Mesothelial cell of epicardium (in vitro differentiated cells): ENCODE measurements around the gene KCNC3. TPM values are rescaled to one million over a fixed set of nuclear protein-coding genes. Genes with fewer than 3 reads are reported as not detected.

Experiments
- DNase-seq, 2 experiments: peaks; one replicate each; pipeline ENCODE4 v3.0.0; 2021; ENCODE audit warnings: low spot score in 2 of 2; ENCODE audit not compliant: unreplicated experiment in 2 of 2
- H3K27ac Mint-ChIP-seq: 2 replicates; pipeline ENCODE4 v1.8.0; 2021; ENCODE audit warnings: mixed read lengths
- H3K27me3 Mint-ChIP-seq: 2 replicates; pipeline ENCODE4 v1.8.0; 2021; ENCODE audit warnings: low read depth, mixed read lengths
- H3K36me3 Mint-ChIP-seq: 2 replicates; pipeline ENCODE4 v1.8.0; 2021; ENCODE audit warnings: mixed read lengths
- H3K4me1 Mint-ChIP-seq: 2 replicates; pipeline ENCODE4 v1.8.0; 2021; ENCODE audit warnings: mixed read lengths
- H3K4me3 Mint-ChIP-seq: 2 replicates; pipeline ENCODE4 v1.8.0; 2021; ENCODE audit warnings: mild to moderate bottlenecking, moderate library complexity, mixed read lengths
- H3K9me3 Mint-ChIP-seq: 2 replicates; pipeline ENCODE4 v1.8.0; 2021; ENCODE audit warnings: mixed read lengths
- total RNA-seq: library from RNA; stranded (reverse); gene quantifications from 3 replicates; pipeline ENCODE4 v1.2.1, GENCODE V29; 2021
- TF ChIP-seq, protein P1 (sequence below): fragments of 200-600 bp; sonication (generic); IDR thresholded peaks from one replicate; pipeline ENCODE4 v1.5.0; 2021; ENCODE audit warnings: antibody characterized with exemption; ENCODE audit not compliant: unreplicated experiment

Gene KCNC3
- total RNA-seq, 1 donor from 2014 or later = 54.4 TPM

DNA sequence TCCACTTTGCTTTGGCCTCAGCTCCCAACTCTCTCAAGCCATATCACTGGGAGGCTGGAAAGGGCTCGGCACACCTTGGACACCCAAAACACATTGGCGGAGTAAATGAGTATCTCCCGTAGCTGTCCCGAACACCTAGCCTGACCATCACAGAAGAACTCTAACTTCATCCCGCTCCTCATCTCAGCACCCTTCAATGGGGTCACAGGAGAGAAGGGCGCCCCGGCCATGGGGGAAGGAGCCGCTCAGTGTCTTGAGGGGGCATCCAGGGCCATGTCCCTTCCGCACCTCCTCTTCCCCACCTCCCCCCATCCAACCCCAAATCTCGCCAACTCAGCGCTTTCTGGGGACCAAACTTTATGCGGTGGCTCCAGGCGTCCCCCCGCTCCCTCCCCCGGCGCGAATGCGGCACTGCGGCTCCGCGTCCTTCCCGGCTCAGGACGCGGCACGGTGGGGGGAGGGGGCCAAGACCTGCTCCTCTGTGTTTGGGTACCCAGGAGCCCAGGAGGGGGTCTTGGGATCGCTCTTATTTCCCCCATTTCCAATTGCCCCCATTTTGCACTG lies 3.0 kb downstream of the KCNC3 start:
- no peaks in the 10 kb centered on the region for H3K9me3 Mint-ChIP-seq
- TF ChIP-seq, protein P1, sequence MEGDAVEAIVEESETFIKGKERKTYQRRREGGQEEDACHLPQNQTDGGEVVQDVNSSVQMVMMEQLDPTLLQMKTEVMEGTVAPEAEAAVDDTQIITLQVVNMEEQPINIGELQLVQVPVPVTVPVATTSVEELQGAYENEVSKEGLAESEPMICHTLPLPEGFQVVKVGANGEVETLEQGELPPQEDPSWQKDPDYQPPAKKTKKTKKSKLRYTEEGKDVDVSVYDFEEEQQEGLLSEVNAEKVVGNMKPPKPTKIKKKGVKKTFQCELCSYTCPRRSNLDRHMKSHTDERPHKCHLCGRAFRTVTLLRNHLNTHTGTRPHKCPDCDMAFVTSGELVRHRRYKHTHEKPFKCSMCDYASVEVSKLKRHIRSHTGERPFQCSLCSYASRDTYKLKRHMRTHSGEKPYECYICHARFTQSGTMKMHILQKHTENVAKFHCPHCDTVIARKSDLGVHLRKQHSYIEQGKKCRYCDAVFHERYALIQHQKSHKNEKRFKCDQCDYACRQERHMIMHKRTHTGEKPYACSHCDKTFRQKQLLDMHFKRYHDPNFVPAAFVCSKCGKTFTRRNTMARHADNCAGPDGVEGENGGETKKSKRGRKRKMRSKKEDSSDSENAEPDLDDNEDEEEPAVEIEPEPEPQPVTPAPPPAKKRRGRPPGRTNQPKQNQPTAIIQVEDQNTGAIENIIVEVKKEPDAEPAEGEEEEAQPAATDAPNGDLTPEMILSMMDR = no peak
- H3K36me3 Mint-ChIP-seq = no peaks in the 10 kb centered on the region
- peaks cover 32% of the 10 kb centered on the region for H3K27me3 Mint-ChIP-seq
- H3K4me3 Mint-ChIP-seq = peak overlapping the region; percentile 59
- H3K27ac Mint-ChIP-seq = no peak overlapping the region
- DNase-seq = no peak
- peaks cover 42% of the 10 kb centered on the region for H3K4me1 Mint-ChIP-seq

DNA sequence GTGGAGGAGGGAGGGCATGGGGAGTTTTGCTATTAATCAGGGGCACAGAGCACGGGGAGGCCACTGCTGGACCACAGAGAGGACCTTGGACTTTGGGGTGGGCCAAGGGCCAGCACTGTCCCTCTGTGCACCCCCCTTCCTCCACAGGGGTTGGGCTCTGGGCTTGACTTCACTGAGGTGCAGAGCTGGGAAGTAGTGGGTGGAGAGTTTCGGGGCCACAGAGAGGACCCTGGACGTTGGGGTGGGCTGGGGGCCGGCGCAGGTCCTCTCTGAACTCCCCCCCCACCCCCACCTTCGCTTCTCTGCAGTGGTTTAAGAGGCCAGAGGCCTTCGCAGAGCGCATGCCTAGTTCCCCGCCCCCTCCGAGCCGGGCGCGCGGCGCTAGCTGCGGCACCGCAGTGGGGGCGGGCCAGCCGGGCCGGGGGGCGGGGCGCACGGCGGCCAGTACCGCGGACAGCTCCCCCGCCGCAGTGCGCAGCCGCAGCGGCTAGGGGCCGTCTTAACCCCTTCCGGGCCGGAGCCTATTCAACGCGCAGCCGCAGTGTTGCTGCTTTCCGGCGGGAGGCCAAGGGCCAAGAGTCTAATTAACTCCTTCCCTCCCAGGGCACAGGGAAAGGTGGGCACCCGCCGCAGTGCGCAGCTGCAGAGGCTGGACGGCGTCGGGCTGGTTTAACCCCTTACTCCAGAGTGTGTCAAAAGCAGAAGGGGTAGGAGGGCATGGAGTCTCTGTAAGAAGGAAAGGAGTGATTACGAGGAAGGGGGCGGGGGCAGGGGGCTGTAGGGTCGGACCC lies 3.7 kb downstream of the KCNC3 start:
- Mint-ChIP-seq H3K36me3 (peaks cover 5% of the 10 kb centered on the region), H3K27ac (no peak overlapping the region), H3K4me3 (peak overlapping the region; percentile 59), H3K27me3 (peaks cover 31% of the 10 kb centered on the region), H3K4me1 (peaks cover 41% of the 10 kb centered on the region), H3K9me3 (no peaks in the 10 kb centered on the region)
- TF ChIP-seq, protein P1 = no peak
- peak; percentile 85 to 92 for DNase-seq

DNA sequence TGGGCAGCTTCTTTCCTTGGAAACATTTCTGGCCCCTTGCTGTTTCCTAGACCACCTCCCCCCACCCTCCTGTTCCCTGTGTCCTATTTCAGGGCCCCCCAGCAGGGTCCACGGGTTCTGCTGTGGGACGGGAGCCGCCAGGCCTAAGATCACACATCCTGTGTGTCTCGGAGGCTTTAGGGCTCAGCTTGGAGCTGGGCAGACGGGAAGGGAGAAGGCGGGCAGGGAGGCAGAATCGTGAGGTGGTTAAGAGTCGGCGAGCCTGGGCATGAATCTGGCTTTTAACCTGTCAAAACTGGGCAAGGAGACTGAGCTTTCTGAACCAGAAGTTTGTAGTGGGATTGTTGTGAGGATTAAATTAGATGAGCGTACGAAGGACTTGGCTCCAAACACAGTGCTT lies 4.8 kb downstream of the KCNC3 start:
- H3K27ac Mint-ChIP-seq = no peak overlapping the region
- H3K4me1 Mint-ChIP-seq = peaks cover 32% of the 10 kb centered on the region
- TF ChIP-seq, protein P1 = no peak
- H3K27me3 Mint-ChIP-seq = peaks cover 23% of the 10 kb centered on the region
- H3K4me3 Mint-ChIP-seq = peak overlapping the region; percentile 26
- no peaks in the 10 kb centered on the region for H3K9me3 Mint-ChIP-seq
- H3K36me3 Mint-ChIP-seq = peaks cover 7% of the 10 kb centered on the region
- DNase-seq = no peak

DNA sequence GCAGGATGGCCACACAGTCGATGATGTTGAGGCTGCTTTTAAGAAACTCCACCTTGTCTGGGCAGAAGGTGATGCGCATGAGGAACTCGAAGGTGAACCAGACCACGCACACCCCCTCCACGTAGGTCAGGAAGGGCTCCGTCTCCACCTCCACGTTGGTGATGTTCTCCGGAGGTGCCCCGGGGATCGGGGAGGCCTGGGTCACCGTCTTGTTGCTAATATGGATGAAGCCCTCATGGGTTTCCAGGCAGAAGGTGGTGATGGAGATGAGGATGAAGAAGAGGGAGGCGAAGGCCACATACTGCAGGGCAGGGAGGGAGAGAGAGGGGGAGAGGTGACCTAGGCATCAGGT lies 5.4 kb downstream of the KCNC3 start:
- TF ChIP-seq, protein P1 = no peak
- Mint-ChIP-seq H3K27me3 (peaks cover 21% of the 10 kb centered on the region), H3K27ac (no peak overlapping the region), H3K4me1 (peaks cover 31% of the 10 kb centered on the region), H3K36me3 (peaks cover 10% of the 10 kb centered on the region), H3K9me3 (no peaks in the 10 kb centered on the region), H3K4me3 (no peak overlapping the region)
- DNase-seq = no peak

DNA sequence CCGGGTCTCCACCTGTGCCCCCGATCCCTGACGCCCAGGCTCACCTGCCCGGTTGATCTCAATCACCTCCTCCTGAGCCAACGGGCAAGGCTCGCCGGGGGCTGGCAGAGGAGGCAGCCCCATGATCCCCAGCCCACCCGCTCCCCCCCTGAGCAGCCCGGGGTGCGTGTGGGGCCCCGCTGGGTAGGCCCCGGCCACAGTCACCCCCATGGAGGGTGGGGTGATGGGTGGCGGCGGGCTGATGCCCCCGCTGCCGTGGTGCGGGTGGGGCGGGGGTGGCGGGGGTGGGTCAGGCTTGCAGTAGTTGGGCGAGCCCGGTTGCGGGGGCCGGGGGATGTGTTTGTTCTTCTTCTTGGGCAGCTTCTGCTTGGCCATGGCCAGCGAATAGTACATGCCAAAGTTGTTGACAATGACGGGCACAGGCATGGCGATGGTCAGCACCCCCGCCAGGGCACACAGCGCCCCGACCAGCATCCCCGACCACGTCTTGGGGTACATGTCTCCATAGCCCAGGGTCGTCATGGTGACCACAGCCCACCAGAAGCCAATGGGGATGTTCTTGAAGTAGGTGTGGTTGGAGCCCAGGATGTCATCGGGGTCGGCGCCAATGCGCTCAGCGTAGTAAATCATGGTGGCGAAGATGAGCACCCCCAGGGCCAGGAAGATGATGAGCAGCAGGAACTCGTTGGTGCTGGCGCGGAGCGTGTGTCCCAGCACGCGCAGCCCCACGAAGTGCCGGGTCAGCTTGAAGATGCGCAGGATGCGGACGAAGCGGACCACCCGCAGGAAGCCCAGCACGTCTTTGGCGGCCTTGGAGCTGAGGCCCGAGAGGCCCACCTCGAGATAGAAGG lies 6.0 kb downstream of the KCNC3 start:
- no peak overlapping the region for H3K27ac Mint-ChIP-seq
- H3K9me3 Mint-ChIP-seq = no peaks in the 10 kb centered on the region
- H3K4me1 Mint-ChIP-seq = peaks cover 31% of the 10 kb centered on the region
- no peak for DNase-seq
- no peak overlapping the region for H3K4me3 Mint-ChIP-seq
- H3K36me3 Mint-ChIP-seq = peaks cover 10% of the 10 kb centered on the region
- TF ChIP-seq, protein P1 = no peak
- peaks cover 21% of the 10 kb centered on the region for H3K27me3 Mint-ChIP-seq
